ENCODE data around the gene SERPINE2. TPM values are rescaled to one million over a fixed set of nuclear protein-coding genes. Genes with fewer than 3 reads are reported as not detected.
"Not testable (repeated sequence)": the region's sequence is repeated elsewhere in the genome, so short reads cannot be mapped to it uniquely, and the experiment has no call there.

The SERPINE2 gene
- total and polyA plus RNA-seq, 2 experiments from 2014 or later: 18.3 to 44.3 TPM

- H3K36me3 ChIP-seq: no peaks in the 10 kb centered on the region
- H3K27ac ChIP-seq: peak overlapping the region; percentile 85
- no peaks in the 10 kb centered on the region for H3K9me3 ChIP-seq (ENCODE audit: low read depth)
- no peaks in the 10 kb centered on the region for H3K27me3 ChIP-seq
- no peak for TF ChIP-seq CTCF (IDR thresholded peaks at IDR 0.05; ENCODE audit: low read depth, low read length)
- peaks cover 5% of the 10 kb centered on the region for H3K4me1 ChIP-seq (ENCODE audit: low read depth)
- peak in 1 of 2 donors; percentile 67 for DNase-seq (ENCODE audit: low read depth in 1 of 2, low spot score in 1 of 2)
- H3K4me3 ChIP-seq: peak overlapping the region; percentile 91
Measured at GRCh38 chr2:223944166-223944702, 94.9 kb downstream of the SERPINE2 start.

DNA sequence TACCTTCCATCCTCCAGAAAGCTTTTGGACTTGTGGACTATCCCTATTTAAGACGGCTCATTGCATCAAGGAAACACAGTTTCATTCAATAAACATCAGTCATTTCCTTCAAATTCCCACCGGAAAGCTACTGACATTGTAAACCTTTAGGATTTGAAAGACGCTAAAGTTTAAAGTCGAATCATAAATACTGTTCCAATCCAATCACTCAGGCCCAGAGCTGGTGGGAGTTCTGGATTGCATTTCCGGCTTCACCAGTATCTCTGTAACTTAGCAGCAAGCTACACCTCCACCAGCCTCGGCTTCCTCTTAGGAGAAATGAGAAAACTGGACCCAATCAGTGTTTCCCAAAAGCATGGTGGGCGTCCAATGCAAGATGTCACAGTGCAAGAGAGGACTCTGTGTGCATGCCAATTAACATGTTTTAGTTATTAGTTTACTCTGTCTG lies 95.5 kb downstream of the SERPINE2 start:
- no peak overlapping the region for H3K27ac ChIP-seq
- H3K4me3 ChIP-seq: peak overlapping the region; percentile 91
- no peaks in the 10 kb centered on the region for H3K27me3 ChIP-seq
- peaks cover 5% of the 10 kb centered on the region for H3K4me1 ChIP-seq (ENCODE audit: low read depth)
- TF ChIP-seq CTCF (IDR thresholded peaks at IDR 0.05; ENCODE audit: low read depth, low read length): no peak
- peak in 1 of 2 donors; percentile 62 for DNase-seq (ENCODE audit: low read depth in 1 of 2, low spot score in 1 of 2)
- H3K36me3 ChIP-seq: no peaks in the 10 kb centered on the region
- H3K9me3 ChIP-seq (ENCODE audit: low read depth): no peaks in the 10 kb centered on the region

DNA sequence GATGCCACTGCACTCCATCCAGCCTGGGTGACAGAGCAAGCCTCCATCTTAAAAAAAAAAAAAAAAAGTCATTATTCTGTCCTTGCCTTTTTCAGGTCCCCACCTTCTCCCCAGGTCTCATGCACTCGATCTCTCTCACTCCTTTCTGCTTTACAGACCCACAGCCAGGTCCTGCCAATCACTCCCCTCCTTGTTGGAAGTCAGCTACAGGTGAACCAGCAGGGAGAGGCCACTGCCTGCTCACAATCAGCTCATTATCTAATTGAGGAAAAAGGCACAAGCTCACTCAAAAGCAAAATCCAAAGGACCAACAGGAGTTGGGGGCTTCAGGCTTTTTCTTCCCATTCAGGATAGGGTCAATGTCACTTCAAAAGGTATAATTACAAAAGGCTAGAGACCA lies 96.0 kb downstream of the SERPINE2 start:
- no peak for TF ChIP-seq CTCF (IDR thresholded peaks at IDR 0.05; ENCODE audit: low read depth, low read length)
- Histone ChIP-seq H3K36me3 (no peaks in the 10 kb centered on the region), H3K4me3 (no peak overlapping the region), H3K4me1 (ENCODE audit: low read depth) (peaks cover 5% of the 10 kb centered on the region), H3K9me3 (ENCODE audit: low read depth) (no peaks in the 10 kb centered on the region), H3K27ac (no peak overlapping the region), H3K27me3 (no peaks in the 10 kb centered on the region)
- no peak for DNase-seq (ENCODE audit: low read depth in 1 of 2, low spot score in 1 of 2)

GRCh38 chr2:223941579-223942277 lies 97.4 kb downstream of the SERPINE2 start:
- peak in 1 of 2 donors; percentile 92 for DNase-seq (ENCODE audit: low read depth in 1 of 2, low spot score in 1 of 2)
- H3K4me3 ChIP-seq: no peak overlapping the region

GRCh38 chr2:223939438-223939837 lies 99.6 kb downstream of the SERPINE2 start:
- H3K27me3 ChIP-seq; H3K4me3 ChIP-seq; H3K27ac ChIP-seq; H3K9me3 ChIP-seq (ENCODE audit: low read depth); H3K36me3 ChIP-seq: not testable (repeated sequence)
- peaks cover 19% of the 10 kb centered on the region for H3K4me1 ChIP-seq (ENCODE audit: low read depth)
- DNase-seq (ENCODE audit: low read depth in 1 of 2, low spot score in 1 of 2): peak in 1 of 2 donors; percentile 47

More at GRCh38 chr2:223941579-223942277, 97.4 kb downstream of the SERPINE2 start:
- no peaks in the 10 kb centered on the region for H3K9me3 ChIP-seq (ENCODE audit: low read depth)
- no peaks in the 10 kb centered on the region for H3K36me3 ChIP-seq
- TF ChIP-seq CTCF (IDR thresholded peaks at IDR 0.05; ENCODE audit: low read depth, low read length): no peak
- peaks cover 13% of the 10 kb centered on the region for H3K4me1 ChIP-seq (ENCODE audit: low read depth)
- H3K27me3 ChIP-seq: no peaks in the 10 kb centered on the region
- no peak overlapping the region for H3K27ac ChIP-seq

DNA sequence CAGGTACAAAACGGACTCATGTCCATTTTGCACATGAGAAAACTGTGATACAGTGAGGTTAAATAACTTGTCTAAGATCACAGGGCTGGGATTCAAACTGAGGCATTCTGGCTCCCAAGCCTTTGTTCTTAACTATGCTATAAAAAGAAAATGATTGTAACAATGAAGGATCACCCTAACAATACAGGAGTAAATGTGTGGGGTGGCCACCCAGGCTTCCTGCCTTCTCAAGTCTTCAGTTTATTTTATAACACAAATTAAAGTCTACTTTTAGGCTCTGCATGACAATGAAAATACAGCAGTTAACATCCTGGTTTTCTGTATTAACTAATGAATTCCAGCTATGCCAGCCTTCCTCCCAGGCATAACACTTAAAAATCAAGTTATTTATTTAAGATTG lies 101.6 kb downstream of the SERPINE2 start:
- DNase-seq (ENCODE audit: low read depth in 1 of 2, low spot score in 1 of 2): no peak
- Histone ChIP-seq H3K27me3 (no peaks in the 10 kb centered on the region), H3K4me1 (ENCODE audit: low read depth) (peaks cover 14% of the 10 kb centered on the region), H3K36me3 (no peaks in the 10 kb centered on the region), H3K9me3 (ENCODE audit: low read depth) (no peaks in the 10 kb centered on the region), H3K4me3 (no peak overlapping the region), H3K27ac (no peak overlapping the region)
- no peak for TF ChIP-seq CTCF (IDR thresholded peaks at IDR 0.05; ENCODE audit: low read depth, low read length)
